ENCODE measurements around the gene ADIRF.
"Not testable (repeated sequence)": the region's sequence is repeated elsewhere in the genome, so short reads cannot be mapped to it uniquely, and the experiment has no call there.

Gene ADIRF

DNA sequence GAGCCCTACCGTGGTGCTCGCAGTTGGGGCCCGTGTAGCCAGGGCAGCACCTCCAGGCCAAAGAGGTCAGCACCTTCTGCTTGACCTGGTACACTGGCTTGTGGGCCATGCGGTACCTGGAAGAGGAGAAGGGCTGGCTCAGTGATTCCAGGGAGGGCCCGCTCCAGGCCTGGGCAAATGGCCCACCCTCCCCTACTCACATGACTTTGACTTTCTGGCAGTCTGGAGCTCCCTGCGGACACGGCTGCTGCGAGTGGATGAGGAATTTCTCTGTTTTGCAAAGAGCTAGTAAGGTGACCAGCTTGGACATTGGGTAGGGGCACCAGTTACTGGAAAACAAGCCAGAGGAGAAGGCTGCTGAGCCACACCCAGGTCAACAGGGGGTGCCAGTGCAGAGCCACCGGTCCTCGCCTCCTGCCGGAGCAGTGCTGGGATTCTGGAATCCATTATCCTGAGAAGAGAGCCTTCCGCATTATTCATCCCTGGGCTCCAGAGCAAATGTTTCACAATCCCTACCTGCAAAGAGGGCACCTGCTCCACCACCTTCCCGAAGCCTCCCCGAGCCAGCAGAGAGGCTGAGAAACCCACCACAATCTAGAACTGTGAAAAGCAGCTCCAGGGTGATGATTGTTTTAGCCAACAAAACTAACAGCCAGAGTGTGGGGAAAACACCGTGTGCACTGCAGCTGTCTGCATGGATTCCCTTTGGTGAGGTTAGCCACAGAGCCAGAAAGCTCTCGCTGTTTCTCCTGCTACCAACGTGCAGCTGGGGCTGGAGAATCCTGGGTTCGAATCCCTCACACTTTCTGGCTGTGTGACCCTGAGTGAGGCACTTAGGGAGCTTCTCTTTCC lies 22.7 kb upstream of the ADIRF start:
- no peak for DNase-seq

DNA sequence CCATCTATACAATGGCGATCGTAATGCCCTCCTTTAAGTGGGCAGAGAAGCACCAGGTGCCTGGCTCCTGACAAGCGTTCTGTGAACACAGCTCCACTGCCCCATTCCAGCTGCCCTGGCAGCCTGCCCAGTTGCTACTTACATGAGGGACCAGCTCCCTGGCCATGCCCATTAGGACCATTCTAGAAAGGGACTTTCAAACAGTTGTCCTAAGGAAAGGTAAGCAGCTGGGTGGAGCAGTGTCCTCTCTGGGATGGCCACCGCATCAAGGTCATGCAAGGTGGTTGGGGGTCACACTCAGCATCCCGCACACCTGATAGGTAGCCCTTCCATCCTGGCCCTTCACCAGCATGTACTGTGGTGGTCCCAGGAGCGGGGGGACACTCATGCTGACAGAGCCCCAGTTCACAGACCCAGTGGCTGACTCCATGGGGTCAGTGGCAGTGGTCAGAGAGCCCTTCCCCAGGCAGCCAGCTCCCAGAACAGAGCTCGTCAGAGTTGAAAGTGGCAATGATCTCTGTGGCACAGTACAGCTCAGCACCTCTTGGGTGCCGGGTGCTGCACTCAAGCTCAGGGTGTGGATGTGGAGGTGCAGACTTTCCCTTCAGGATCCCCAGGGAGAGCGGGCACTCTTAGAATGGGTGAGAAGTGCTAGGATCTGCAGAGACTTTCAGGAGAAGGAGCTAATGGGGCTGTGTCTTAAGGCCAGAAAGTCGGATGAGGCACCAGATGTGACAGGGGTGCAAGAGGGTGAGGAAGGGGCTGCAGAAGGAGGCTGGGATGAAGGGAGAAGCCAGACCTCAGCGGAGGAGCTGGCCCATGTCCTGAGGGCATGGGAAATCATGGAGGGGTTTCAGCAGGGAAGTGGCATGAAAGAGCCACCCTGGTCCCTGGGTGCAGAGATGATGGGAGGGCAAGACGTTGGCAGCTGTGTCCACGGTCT lies 21.8 kb upstream of the ADIRF start:
- DNase-seq: no peak

DNA sequence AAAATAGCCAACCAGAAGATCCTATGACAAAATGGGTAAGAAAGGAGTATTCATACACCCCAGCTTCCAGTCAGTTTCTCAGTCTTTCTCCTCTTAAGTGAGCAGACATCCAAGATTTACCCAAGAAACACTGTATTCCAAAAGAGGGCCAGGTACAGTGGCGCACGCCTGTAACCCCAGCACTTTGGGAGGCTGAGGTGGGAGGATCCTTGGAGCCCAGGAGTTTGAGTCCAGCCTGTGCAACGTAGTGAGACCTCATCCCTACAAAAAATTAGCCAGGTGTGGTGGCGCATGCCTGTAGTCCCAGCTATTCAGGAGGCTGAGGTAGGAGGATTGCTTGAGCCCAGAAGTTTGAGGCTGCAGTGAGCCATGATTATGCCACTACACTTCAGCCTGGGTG lies 20.5 kb upstream of the ADIRF start:
- DNase-seq: not testable (repeated sequence)

DNA sequence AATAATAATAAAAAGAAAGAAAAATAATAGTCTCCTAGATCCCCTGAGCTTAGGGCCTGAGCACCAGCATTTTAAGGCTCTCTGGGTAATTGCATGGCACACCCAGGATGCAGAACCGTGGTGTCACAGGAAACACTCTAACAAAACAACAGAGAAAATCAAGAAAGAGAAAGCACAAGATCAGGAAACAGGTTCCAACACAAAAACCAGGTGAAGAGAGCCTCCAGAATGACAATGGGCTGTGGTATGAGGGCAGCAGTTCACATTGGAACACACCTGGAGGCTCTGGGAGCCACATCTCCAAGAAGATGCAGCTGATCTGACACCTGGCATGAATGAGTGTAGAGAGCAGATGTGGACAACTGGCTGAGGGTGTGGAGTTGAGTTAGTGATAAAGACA lies 17.9 kb upstream of the ADIRF start:
- no peak for DNase-seq

DNA sequence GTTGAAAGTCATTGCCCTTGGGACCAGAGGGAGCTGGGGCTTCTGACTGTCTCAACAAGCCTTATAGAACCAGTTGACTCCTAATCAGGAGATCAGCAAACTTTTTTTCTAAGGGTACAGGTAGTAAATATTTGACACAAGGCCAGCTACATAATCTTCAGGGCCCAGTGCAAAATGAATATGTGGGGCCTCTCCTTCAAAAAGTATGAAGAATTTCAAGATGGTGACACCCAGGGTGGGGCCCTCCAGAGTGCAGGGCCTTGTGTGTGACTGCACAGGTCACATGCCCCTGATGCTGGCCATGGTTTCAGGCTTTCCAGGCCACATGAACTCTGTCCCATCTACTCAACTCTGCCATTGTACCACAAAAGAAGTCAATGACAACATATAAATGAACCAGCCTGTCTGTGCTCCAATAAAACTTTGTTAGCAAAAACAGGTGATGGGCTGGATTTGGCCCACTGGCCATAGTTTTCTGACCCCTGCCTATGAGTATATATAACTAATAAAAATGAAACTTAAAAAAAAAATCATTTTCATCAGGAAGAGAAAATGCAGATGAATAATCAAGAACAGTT lies 17.0 kb upstream of the ADIRF start:
- DNase-seq: no peak

DNA sequence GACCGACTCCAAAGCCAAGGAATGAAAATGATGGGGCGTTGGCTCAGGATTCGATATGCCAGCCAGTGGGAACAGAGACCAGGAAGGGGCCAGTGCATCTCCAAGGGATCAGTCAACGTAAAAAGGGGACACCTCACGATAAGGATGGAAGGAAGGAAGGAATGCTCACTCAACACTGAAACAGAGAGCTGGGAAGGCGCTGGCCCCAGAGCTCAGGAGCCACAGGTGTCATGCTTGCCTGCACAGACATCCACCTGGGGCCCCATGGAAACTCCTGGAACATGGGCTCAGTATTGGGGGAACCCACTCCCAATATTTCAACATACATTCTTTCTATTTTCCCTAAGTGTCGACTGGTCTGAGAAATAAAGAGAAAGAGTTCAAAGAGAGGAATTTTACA lies 16.2 kb upstream of the ADIRF start:
- no peak for DNase-seq

DNA sequence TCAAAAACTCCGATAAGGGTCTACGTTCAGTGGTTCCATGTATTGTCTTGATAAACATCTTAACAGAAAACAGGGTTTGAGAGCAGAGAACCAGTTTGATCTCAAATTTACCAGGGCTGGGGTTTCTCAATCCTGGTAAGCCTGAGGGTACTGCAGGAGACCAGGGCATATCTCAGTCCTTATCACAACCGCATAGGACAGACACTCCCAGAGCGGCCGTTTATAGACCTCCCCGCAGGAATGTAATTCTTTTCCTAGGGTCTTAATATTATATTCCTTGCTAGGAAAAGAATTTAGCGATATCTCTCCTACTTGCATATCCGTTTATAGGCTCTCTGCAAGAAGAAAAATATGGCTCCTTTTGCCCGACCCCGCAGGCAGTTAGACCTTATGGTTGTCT lies 15.6 kb upstream of the ADIRF start:
- not testable (repeated sequence) for DNase-seq

DNA sequence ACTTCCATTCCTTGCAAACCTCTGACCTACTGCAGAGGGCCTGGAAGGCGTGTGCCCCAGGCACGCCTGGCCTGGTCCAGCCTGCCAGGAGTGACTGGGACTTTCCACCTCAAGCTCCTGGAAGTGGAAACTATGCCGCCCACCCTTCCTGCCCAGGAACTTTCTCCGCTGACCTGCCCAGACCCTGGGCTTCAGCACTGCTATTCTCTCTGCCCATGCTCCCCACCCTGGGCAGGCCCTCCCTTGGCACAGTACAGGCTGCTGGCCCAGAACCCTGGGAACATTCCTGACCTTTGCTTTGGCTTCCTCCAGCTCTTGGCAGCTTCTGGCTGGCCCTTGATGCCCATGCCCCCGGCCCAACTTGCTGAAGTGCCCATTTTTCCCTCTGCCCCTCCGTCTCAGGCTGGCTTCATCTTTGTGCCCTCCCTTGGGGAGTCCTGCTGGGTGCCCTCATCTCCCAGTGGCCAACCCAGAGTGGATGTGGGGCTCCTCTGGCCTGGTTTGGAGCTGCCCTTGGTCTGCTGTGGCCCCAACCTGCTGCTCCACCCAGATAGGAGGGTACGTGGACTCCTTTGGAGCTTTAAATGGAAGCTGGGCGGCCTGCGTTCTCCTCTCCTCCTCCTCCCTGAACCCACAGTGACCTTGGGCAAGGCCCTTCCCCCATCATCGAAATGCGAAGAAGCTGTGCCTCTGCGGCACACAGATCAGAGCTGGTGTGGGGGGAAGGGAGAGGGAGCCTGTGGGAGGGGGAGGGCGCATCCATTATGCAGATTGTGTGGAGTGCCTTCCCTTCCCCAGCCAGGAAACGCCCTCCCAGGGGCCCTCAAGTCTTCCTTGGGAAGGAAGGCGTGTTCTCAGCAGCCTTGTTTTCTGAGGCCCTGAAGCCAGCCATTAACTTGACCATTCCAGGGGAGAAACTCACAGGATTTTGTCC lies 14.3 kb upstream of the ADIRF start:
- DNase-seq: no peak

DNA sequence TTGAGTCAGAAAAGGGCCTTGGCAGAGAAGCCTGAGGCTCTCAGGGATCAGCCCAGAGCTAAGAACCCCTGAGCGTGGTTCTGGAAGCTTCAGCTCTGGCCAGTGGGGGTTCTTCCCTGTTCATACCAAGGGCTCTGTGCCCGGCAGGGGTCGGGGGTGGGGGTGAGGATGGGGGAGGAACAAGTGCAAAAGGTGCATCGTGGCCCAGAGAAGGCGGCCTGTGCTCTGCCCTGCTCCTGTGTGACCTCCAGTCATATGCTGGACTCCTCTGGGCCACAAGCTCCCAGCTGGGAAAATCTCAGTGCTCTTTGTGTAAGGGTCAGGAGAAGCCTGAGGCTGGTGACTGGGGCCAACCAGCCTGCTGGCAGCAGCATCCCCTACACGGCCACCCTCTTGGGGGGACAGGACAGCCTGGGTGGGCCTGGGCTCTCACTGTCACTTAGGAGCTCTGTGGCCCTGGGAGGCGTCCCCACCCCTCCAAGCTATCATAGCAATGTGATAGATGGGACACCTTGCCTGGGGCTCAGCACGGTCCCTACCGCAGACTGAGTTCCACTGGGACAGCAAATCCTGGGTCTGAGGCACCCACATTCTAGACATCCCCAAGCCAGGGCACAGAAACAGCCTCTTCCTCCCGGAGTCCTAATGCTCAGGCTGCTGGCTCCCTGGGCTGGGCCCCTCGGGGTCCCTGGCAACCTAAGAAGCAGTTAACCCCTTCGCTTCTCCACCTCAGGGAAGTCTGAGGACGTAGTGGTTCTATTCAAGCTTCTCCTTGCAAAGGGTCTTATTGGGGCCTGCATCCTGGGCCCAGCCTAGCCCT lies 13.4 kb upstream of the ADIRF start:
- no peak for DNase-seq

DNA sequence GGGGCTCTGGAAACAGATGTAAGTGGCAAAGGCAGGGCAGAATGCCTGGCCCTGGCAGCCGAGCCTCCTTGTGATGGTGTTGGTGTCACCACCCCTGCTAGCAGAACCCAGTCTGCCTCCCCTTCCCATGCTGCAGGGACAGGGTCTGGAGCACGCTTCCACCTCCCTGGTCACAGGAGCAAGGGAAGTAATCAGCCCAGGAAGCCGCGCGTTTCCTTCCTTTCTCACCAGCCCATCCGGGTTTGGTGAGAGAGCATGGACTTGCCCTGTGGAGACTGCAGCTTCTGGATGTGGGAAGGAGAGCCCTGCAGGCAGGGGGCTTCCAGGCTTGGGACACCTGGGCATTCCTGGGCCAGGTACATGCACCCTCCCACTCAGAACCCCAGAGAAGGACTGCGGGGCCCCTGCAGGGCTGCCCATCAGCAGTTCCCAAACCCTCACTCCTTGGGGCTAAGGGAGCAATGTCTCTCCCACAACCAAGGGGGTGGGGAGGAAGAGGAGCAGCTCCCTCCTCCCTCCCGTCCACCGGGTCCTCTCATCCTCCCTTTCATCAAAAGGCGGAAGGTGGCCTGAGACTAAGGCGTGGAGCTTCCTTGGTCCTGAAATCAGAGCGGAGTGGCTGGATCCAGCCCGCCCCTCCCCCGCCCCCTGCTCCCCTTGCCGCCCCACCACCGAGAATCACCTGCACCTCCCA lies 12.6 kb upstream of the ADIRF start:
- DNase-seq: no peak

DNA sequence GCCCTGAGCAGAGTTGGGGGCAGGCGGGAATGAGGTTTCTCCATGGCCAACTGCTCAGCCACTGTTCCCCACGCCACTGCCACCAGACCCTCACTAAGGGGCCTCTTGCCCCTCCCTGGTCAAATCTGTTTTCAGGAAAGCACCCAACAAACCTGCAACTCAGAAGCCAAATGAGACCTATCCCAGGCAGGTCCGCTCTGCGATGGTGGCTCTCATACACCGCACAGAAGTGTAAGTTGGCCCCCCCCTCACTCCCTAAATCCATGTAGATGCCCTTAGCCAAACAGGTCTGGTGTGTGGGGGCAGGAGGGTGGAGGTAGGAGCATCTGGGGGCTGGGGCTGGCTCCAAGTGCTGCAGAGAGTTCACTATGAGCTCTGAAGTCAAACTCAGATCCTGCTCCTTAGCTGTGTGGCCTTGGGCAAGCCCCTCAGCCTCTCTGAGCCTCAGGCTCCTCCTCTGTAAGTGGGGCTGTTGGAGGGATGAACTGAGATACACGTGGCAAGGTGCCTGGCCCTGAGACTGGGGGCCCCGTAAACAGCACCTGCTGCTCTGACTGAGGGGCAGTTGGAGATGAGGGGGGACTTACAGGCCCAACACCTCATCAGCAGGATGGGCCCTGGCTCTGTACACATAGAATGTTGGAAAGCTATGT lies 12.0 kb upstream of the ADIRF start:
- no peak for DNase-seq

DNA sequence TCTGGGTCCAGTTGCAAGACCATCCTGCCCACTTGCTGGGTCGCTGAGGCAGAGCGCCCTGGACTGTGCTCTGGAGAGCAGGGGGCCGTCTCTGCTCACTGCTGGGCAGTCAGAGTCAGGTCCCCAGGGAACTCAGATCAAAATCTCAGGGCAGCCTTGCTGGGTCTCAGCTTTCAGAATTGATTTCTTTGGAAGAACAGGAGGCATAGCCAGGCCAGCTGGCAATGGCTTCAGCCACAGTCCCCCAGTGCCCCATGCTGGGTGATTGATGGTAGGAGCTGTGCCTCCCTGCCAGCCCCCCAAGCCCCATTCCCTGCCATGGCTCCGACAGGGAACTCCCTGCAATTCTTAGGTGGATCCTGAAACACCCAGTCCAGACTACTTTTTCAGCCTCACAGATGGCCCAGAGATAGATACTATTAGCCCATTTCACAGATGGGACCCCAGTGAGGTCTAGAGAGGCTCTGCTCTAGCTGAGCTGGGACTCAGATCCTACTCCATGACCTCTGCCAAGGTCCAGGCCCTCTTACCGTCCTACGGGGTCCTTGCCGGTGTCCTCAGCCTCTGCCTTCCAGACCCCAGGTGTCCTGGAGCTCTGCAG lies 11.3 kb upstream of the ADIRF start:
- no peak for DNase-seq

DNA sequence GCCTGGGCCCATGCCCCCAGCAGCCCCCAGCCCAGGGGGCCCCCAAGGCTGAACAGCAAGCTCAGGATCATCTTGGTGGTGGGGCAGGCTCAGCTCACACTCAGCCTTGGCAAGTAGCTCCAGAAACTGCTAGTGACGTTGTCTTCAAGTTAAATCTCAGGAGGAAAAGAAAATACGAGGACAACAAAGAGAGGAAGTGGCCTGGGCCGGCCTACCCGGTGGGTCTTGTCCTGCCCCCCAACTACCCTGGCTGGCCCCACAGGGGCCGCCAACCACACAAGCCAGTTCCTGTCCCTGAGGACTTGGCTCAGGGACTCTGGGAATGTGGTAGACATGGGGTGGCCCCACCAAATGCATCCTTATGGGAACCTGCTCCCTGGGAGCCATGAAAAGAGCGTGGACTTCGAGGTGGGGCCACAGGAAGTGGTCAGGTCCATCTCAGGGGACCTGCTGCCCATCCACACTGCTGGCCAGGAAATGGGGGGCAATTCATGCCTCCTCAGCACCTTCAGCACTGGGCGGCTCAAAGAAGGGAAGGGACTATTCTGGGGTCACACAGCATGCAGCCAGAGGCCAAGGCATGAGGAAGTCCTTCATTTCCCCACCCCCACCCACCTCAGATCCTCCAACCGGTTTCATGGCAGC lies 10.7 kb upstream of the ADIRF start, which contains the start of gene MMRN2:
MMRN2 (minus strand) TSS at position 145 of the 645 bp plus-strand sequence; CDS start at position 71, 74 bp downstream.
- DNase-seq: no peak

DNA sequence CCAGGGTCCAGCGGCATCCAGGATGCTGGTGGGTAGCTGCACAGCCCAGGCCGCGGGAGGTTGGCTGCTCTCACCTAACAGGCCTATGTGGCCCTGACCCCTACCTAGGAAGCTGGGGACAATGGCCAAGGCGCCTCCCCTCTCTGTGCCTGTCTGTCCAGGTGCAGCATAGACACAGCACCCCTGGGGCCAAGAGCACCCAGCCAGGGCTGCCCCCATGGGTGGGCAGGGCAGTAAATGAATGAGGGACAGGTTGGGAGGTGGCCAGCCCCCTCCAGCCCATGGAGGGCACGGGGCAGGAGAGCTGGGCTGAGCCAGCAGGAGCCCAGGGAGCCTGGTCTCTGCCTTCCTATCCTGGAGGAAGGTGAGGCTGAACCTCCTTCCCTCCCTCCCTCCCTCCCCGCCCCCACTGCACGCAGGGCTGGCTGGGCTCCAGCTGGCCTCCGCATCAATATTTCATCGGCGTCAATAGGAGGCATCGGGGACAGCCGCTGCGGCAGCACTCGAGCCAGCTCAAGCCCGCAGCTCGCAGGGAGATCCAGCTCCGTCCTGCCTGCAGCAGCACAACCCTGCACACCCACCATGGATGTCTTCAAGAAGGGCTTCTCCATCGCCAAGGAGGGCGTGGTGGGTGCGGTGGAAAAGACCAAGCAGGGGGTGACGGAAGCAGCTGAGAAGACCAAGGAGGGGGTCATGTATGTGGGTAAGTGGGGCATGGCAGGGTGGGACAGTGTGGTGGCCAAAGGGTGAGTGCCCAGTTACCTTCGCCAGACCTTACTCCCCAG lies 10.0 kb upstream of the ADIRF start, which contains the start of gene SNCG:
SNCG (plus strand) TSS at position 484 of the 785 bp plus-strand sequence; CDS start at position 583, 99 bp downstream.
- no peak for DNase-seq

DNA sequence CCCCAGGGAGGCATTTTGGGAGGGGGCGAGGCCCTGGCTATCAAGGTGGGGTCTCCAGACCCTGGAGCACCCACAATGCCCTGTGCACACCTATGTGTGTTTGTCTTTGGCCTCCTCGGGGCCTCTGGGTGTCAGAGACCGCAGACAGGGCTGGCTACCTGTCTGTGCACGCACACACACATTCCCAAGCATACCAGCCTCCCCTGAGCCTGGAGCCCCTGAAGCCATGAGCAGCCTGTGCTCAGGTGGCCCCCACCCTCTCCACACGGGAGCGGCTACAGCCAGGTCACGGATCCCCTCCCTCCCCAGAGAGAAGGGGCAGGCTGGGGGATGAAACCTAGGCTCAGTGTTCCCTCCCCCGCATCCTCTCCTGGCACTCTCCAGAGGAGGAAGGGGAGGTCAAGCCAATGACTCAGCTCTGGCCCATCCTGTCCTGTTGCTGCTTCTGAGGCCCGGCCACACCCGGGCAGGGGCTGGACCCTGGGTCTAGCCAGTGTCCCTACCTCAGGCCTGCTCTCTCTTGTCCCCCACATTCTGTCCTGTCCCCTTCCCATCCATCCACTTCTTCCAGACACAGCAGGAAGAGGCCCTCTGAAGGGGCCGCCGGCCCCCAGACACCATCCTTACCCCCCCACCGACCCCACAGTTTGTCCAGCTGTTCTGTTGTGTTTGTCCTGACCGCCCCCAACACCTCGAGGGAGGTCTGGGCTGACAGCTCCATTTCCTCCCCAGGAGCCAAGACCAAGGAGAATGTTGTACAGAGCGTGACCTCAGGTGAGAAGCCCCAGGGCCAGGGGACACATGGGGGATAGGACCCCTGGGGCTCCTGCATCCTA lies 9.2 kb upstream of the ADIRF start:
- DNase-seq: peak; percentile 59

DNA sequence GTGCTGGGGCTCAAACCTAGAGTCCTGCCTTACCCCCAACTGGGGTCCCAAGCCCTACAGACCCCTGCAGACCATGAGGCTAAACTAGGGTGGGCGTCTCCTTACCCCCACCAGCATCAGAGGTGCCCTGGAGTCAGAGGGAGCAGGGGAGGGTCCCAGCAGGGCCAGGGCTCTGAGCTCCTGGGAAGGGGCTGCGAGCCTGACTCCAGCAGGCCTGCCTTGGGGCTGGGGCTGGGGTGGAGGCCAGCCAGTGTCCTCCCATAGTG lies 8.6 kb upstream of the ADIRF start:
- DNase-seq: no peak

Data from right kidney (tissue), 1 donor.